IPS-NIHi7 (cell line): ENCODE results near the gene TSPAN4.

Experiments
- DNase-seq: peaks from one replicate; pipeline ENCODE4 v3.0.0; 2012; ENCODE audit warnings: mixed read lengths; ENCODE audit errors: extremely low spot score

The TSPAN4 gene, protein sequence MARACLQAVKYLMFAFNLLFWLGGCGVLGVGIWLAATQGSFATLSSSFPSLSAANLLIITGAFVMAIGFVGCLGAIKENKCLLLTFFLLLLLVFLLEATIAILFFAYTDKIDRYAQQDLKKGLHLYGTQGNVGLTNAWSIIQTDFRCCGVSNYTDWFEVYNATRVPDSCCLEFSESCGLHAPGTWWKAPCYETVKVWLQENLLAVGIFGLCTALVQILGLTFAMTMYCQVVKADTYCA

GRCh38 chr11:842370-843002 lies at the start of gene TSPAN4, which contains the start of gene POLR2L:
TSS of gene TSPAN4 (plus strand) at chr11:842852. CDS start at chr11:850305, 7,453 bp downstream.
TSS of gene POLR2L (minus strand) at chr11:842529. CDS start at chr11:842508, 21 bp downstream.
- peak; percentile 74 for DNase-seq

DNA sequence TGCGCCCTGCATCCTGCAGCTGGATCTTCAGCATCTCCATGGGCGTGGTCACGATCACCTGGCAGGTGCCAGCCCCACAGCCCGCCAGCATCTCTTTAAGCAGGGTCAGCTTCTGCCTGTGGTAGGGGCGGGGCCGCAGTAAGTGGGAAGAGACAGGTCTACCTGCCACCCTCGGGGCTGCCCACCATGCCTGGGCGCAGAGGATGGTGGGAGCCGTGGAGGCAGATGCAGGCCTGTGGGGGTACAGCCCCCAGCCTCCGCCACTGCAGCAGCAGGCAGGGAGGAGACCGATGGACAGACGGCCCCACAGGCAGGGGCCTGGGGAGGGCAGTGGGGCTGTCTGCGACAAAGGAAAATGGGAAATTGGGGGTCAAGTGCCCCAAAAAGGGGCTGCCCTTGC lies 49.8 kb upstream of the TSPAN4 start:
- no peak for DNase-seq

GRCh38 chr11:793556-793955 lies 49.1 kb upstream of the TSPAN4 start:
- no peak for DNase-seq

GRCh38 chr11:794013-794765 lies 48.5 kb upstream of the TSPAN4 start:
- no peak for DNase-seq

DNA sequence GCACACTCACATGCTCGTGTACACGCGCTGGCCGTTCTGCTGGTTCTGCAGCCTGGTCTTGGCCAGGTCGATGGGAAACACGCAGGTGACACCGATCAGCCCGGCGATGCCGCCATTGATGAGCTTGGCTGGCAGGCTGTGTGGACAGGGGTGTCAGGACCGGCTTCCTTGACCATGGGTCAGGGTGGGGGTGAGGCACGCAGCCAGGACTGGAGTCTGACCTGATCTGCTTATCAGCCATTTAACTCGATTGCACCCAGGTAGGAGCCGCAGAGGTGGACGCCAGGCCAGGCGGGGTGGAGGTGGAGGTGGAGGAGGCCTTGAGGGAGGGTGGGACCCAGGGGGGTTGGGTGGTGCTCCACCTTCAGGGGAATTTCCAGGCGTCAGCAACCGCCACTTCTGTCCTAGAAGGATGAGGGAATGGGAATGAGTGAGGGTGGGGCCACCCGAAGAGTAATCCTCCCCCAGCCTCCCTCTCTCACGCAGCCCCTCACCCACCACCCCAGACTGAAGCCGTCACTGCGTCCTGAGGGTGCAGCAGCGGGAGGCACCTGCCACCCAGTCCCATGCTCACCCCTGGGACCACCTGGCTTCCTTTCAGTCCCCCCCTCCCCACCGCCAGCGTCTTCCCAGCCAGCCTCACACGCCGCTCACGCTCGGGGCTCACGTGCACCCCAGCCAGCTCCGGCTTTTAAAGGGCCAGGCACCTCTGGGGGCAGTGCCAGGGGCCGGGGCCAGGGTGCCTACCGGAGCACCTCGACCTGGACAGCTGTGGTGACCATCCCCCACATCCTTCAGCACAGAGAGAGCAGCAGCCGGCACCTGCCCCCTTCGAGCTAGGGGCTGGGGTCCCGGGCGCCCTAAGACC lies 47.7 kb upstream of the TSPAN4 start:
- no peak for DNase-seq

GRCh38 chr11:795634-796564 lies 46.8 kb upstream of the TSPAN4 start:
- peak; percentile 45 for DNase-seq

DNA sequence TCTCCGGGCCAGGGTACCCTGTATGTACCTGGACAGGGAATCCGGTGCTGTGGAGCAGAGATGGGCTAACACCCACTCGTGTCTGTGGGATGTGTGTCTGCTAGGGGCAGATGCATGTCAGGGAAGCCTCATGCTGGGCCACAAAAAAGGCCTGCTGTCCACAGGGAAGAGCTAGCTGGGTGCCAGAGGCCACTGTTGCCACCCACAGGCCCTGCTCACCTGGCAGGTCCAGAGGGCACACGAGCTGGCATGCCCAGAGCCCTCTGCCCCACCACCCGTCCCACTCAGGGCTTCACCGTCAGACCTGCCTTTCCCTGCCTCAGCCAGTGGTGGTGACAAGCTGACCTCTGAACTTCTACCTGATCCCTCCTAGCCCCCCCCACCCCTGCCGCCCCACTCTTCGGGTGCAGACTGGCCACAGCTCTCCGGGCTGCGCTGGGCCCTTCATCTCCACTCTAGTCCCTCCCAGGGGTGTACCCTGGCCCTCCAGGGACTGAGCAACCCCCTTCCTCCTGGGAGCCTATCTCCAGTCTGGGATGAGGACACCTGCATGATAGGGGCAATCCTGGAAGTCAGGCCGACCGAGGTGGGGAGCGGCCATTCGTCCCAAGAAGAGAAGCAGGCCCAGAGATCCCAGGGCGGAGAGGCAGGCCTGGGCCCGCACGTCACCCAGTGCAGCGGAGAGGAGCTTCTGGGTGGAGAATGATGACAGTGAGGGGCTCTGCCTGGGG lies 45.9 kb upstream of the TSPAN4 start:
- DNase-seq: no peak

GRCh38 chr11:797296-798092 lies 45.2 kb upstream of the TSPAN4 start:
- DNase-seq: peak; percentile 74

- peak; percentile 93 for DNase-seq
Observed at GRCh38 chr11:798093-798713, 44.4 kb upstream of the TSPAN4 start, which contains the start of gene SLC25A22. TSS of gene SLC25A22 (minus strand) at chr11:798281. CDS start at chr11:795006, 3,275 bp downstream.

GRCh38 chr11:799641-800316 lies 42.9 kb upstream of the TSPAN4 start:
- DNase-seq: no peak

- no peak for DNase-seq
Observed at GRCh38 chr11:800473-800872, 42.2 kb upstream of the TSPAN4 start.

DNA sequence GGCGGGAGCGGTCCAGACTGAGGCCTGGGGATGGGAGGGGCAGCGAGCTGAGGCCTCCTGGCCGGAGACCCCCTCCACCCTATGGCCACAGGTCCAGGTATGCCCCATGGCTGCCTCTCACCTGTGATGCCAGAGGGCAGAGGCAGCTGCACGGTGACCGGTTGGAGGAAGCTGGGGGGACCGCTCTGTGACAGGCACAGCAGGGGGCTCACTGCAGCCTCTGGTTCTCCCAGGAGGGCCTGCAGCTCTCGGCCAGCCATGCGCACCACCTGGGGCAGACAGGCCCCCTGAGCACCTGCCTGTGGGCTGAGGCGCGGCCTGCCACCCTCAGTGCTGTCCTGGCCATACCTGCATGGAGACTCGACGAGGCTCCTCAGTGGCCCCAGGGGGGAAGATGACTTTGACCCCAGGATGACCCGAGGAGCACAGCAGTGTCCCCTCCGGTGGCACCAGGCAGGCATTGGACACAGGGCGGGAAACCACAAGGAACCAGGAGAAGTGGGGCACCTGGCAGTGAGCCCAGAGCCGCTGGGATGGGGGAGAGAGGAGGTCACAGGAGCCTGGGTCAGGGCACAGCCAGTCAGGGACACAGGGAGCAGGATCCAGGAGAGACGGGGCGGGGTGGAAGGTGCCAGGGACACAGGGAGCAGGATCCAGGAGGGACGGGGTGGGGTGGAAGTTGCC lies 41.4 kb upstream of the TSPAN4 start:
- DNase-seq: no peak

GRCh38 chr11:802018-802617 lies 40.5 kb upstream of the TSPAN4 start:
- no peak for DNase-seq

DNA sequence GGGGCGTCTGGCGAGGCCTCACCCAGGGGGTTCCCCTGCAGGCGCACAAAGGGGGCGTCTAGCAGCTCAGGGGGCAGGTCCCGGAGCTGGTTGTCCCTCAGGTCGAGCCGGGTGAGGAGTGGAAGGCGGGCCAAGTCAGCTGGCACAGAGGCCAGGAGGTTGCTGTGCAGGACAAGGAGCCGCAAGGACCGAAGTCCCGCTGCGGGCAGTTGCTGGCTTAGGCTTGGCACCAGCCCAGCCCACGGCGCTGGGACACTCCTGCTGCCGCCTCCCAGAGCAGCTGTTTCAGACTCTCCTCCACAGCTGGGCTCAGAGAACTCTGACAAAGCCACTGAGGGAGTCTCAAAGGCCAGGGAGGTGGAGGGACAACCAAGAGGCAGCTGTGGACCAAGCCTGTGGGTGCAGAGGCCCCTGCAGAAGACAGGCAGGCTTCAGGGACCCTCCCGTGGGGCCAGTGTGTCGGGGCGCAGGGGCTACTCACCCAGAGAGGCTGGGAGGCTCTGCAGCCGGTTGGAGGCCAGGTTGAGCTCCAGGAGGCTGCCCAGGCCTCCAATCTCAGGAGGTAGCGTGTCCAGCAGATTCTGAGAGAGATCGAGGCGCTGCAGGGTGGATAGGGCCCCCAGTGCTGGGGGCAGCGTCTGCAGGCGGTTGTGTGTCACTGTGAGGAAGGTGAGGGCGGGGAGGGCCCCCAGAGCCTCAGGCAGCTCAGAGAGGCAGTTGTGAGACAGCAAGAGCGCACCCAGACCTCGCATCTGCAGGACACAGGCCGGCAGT lies 39.8 kb upstream of the TSPAN4 start:
- no peak for DNase-seq

- DNase-seq: no peak
Observed at GRCh38 chr11:803467-803742, 39.2 kb upstream of the TSPAN4 start.
